Measurements from ENCODE around the gene PTPRA. TPM values are rescaled to one million over a fixed set of nuclear protein-coding genes. Genes with fewer than 3 reads are reported as not detected.

PTPRA gene
- total RNA-seq, 4 donors from 2014 or later, result 18.9 to 32.5 (median 27.3) TPM

GRCh38 chr20:2847802-2848201 is 25.5 kb upstream of the PTPRA start:
- intact Hi-C loops (cut with DNase I; ENCODE audit: low total_unique reads), result no loop called here
- ATAC-seq, result no peak
- Histone ChIP-seq H3K4me3 (no peak overlapping the region), H3K4me1 (peaks cover 0 to 5% of the 10 kb centered on the region in 2 donors), H3K9me3 (no peaks in the 10 kb centered on the region), H3K36me3 (no peaks in the 10 kb centered on the region), H3K27ac (no peak overlapping the region), H3K27me3 (no peaks in the 10 kb centered on the region)
- in situ Hi-C loops (cut with MboI; ENCODE audit: low sequenced_read_pairs in 4 of 4), result loop anchor here in 1 of 4 donors (25.0 kb wide), 1 partner anchor 1736 kb away; the partner anchor contains the start of gene PSMF1
- TF ChIP-seq CTCF (IDR thresholded peaks at IDR 0.05 in 4 of 5, conservative IDR thresholded peaks at IDR 0.05 in 1 of 5) (no peak), POLR2A (IDR thresholded peaks at IDR 0.05) (no peak)
- DNase-seq, result no peak

GRCh38 chr20:2849529-2849928 is 23.8 kb upstream of the PTPRA start:
- in situ Hi-C loops (cut with MboI; ENCODE audit: low sequenced_read_pairs in 4 of 4) (loop anchor here in 1 of 4 donors (25.0 kb wide), 1 partner anchor 1737 kb away; the partner anchor contains the start of gene PSMF1), intact Hi-C loops (cut with DNase I; ENCODE audit: low total_unique reads) (no loop called here)
- ATAC-seq (no peak), DNase-seq (no peak)
- no peak overlapping the region for H3K4me3 ChIP-seq
- H3K27ac ChIP-seq, result no peak overlapping the region
- H3K9me3 ChIP-seq, result no peaks in the 10 kb centered on the region
- H3K36me3 ChIP-seq, result no peaks in the 10 kb centered on the region
- TF ChIP-seq POLR2A (IDR thresholded peaks at IDR 0.05), result no peak
- TF ChIP-seq CTCF (IDR thresholded peaks at IDR 0.05 in 4 of 5, conservative IDR thresholded peaks at IDR 0.05 in 1 of 5), result no peak
- no peaks in the 10 kb centered on the region for H3K27me3 ChIP-seq
- peaks cover 0 to 5% of the 10 kb centered on the region in 2 donors for H3K4me1 ChIP-seq

- H3K4me1 ChIP-seq, result peaks cover 0 to 5% of the 10 kb centered on the region in 2 donors
- DNase-seq (no peak), ATAC-seq (no peak)
- intact Hi-C loops (cut with DNase I; ENCODE audit: low total_unique reads) (no loop called here), in situ Hi-C loops (cut with MboI; ENCODE audit: low sequenced_read_pairs in 4 of 4) (loop anchor here in 1 of 4 donors (25.0 kb wide), 1 partner anchor 189 kb away; the partner anchor contains the start of genes IDH3B and NOP56)
- no peak for TF ChIP-seq POLR2A (IDR thresholded peaks at IDR 0.05)
- no peak for TF ChIP-seq CTCF (IDR thresholded peaks at IDR 0.05 in 4 of 5, conservative IDR thresholded peaks at IDR 0.05 in 1 of 5)
- H3K9me3 ChIP-seq, result no peaks in the 10 kb centered on the region
- no peaks in the 10 kb centered on the region for H3K36me3 ChIP-seq
- no peak overlapping the region for H3K4me3 ChIP-seq
- no peaks in the 10 kb centered on the region for H3K27me3 ChIP-seq
- no peak overlapping the region for H3K27ac ChIP-seq
Measured at GRCh38 chr20:2851086-2851485, 22.2 kb upstream of the PTPRA start.

GRCh38 chr20:2858591-2858990 is 14.7 kb upstream of the PTPRA start:
- Histone ChIP-seq H3K36me3 (peaks cover 0 to 29% of the 10 kb centered on the region in 2 donors), H3K4me1 (peaks cover 0 to 10% of the 10 kb centered on the region in 2 donors), H3K9me3 (no peaks in the 10 kb centered on the region), H3K4me3 (no peak overlapping the region), H3K27me3 (no peaks in the 10 kb centered on the region), H3K27ac (no peak overlapping the region)
- intact Hi-C loops (cut with DNase I; ENCODE audit: low total_unique reads), result no loop called here
- in situ Hi-C loops (cut with MboI; ENCODE audit: low sequenced_read_pairs in 4 of 4), result loop anchor here in 1 of 4 donors (25.0 kb wide), 1 partner anchor 196 kb away; the partner anchor contains the start of genes IDH3B and NOP56
- ATAC-seq (no peak), DNase-seq (no peak)
- TF ChIP-seq CTCF (IDR thresholded peaks at IDR 0.05 in 4 of 5, conservative IDR thresholded peaks at IDR 0.05 in 1 of 5) (no peak), POLR2A (IDR thresholded peaks at IDR 0.05) (no peak)

Measured in gastrocnemius medialis (tissue), 4 donors.